ENCODE results near the gene CABP5. TPM values are rescaled to one million over a fixed set of nuclear protein-coding genes. Genes with fewer than 3 reads are reported as not detected.

CABP5 gene
- total and polyA plus RNA-seq, 10 of the 15 experiments (the other 5 are each of a cell fraction or from before 2014, with no cell fraction given), result not detected

- TF ChIP-seq, protein P1, sequence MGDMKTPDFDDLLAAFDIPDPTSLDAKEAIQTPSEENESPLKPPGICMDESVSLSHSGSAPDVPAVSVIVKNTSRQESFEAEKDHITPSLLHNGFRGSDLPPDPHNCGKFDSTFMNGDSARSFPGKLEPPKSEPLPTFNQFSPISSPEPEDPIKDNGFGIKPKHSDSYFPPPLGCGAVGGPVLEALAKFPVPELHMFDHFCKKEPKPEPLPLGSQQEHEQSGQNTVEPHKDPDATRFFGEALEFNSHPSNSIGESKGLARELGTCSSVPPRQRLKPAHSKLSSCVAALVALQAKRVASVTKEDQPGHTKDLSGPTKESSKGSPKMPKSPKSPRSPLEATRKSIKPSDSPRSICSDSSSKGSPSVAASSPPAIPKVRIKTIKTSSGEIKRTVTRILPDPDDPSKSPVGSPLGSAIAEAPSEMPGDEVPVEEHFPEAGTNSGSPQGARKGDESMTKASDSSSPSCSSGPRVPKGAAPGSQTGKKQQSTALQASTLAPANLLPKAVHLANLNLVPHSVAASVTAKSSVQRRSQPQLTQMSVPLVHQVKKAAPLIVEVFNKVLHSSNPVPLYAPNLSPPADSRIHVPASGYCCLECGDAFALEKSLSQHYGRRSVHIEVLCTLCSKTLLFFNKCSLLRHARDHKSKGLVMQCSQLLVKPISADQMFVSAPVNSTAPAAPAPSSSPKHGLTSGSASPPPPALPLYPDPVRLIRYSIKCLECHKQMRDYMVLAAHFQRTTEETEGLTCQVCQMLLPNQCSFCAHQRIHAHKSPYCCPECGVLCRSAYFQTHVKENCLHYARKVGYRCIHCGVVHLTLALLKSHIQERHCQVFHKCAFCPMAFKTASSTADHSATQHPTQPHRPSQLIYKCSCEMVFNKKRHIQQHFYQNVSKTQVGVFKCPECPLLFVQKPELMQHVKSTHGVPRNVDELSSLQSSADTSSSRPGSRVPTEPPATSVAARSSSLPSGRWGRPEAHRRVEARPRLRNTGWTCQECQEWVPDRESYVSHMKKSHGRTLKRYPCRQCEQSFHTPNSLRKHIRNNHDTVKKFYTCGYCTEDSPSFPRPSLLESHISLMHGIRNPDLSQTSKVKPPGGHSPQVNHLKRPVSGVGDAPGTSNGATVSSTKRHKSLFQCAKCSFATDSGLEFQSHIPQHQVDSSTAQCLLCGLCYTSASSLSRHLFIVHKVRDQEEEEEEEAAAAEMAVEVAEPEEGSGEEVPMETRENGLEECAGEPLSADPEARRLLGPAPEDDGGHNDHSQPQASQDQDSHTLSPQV (IDR thresholded peaks at IDR 0.05), result no peak
- TF ChIP-seq KAT2A (conservative IDR thresholded peaks at IDR 0.05; ENCODE audit: control insufficient read depth, low read depth, low read length), result no peak
- TF ChIP-seq TCF3 (IDR thresholded peaks at IDR 0.05; ENCODE audit: borderline replicate concordance, insufficient read depth, low read depth, low read length), result no peak
- TF ChIP-seq ZNF687 (IDR thresholded peaks at IDR 0.05), result no peak
- TF ChIP-seq E2F8 (IDR thresholded peaks at IDR 0.05; ENCODE audit: low read depth, partially characterized antibody), result no peak
- no peak for TF ChIP-seq RB1 (IDR thresholded peaks at IDR 0.05; ENCODE audit: borderline replicate concordance)
- TF ChIP-seq USF1 (IDR thresholded peaks at IDR 0.05; ENCODE audit: borderline replicate concordance, extremely low read length, insufficient read depth, low read depth, low read length), result no peak
These were observed 16.5 kb upstream of the CABP5 start (continued) for GRCh38 chr19:48060381-48060780.

Data from GM12878 (cell line).